ENCODE data around the gene HSPA14. TPM values are rescaled to one million over a fixed set of nuclear protein-coding genes. Genes with fewer than 3 reads are reported as not detected.

The HSPA14 gene
- total RNA-seq, 1 donor from 2014 or later, result 9.9 TPM

DNA sequence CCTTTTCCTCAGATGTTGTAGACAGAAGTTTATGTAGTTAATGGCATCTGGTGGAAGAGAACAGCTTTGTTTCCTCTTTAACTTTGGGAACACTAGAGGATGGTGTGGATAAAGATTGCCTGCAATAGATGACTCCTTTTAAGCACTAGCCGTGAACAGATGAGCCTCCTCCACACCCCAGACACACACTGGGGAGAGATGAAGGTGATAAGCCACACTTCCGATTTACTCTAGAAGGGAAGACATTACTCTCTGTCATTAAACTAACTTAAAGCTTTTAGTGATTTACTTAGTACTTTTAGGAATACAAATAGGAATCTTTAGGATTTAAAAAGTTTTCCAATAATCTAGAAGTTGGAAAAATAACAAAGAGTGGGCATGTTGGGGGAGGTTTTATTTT lies 6.8 kb downstream of the HSPA14 start:
- Mint-ChIP-seq H3K27me3 (ENCODE audit: unreplicated experiment) (no peaks in the 10 kb centered on the region), H3K4me1 (ENCODE audit: unreplicated experiment) (peaks cover 3% of the 10 kb centered on the region)
- DNase-seq (ENCODE audit: extremely low spot score, unreplicated experiment), result no peak

DNA sequence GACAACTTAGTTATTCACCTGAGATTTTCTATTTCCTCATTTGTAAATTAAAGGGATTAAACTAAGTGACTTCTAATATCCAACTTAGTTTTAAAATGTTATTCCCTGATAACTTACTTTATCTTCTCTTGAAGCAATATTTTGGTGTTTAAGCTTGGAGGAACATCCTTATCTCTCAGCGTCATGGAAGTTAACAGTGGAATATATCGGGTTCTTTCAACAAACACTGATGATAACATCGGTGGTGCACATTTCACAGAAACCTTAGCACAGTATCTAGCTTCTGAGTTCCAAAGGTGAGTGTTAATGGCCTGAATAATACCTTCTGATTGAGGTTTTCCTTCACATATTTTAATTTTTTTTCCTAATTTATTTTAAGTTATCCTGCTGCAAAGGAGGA lies 14.1 kb downstream of the HSPA14 start:
- H3K9me3 Mint-ChIP-seq (ENCODE audit: unreplicated experiment), result no peaks in the 10 kb centered on the region
- no peak overlapping the region for H3K27ac Mint-ChIP-seq (ENCODE audit: unreplicated experiment)
- H3K36me3 Mint-ChIP-seq (ENCODE audit: unreplicated experiment), result peaks cover 36% of the 10 kb centered on the region
- no peaks in the 10 kb centered on the region for H3K27me3 Mint-ChIP-seq (ENCODE audit: unreplicated experiment)
- DNase-seq (ENCODE audit: extremely low spot score, unreplicated experiment), result no peak
- TF ChIP-seq, protein P1, sequence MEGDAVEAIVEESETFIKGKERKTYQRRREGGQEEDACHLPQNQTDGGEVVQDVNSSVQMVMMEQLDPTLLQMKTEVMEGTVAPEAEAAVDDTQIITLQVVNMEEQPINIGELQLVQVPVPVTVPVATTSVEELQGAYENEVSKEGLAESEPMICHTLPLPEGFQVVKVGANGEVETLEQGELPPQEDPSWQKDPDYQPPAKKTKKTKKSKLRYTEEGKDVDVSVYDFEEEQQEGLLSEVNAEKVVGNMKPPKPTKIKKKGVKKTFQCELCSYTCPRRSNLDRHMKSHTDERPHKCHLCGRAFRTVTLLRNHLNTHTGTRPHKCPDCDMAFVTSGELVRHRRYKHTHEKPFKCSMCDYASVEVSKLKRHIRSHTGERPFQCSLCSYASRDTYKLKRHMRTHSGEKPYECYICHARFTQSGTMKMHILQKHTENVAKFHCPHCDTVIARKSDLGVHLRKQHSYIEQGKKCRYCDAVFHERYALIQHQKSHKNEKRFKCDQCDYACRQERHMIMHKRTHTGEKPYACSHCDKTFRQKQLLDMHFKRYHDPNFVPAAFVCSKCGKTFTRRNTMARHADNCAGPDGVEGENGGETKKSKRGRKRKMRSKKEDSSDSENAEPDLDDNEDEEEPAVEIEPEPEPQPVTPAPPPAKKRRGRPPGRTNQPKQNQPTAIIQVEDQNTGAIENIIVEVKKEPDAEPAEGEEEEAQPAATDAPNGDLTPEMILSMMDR (IDR thresholded peaks at IDR 0.05), result no peak
- no peak overlapping the region for H3K4me3 Mint-ChIP-seq (ENCODE audit: unreplicated experiment)
- no peaks in the 10 kb centered on the region for H3K4me1 Mint-ChIP-seq (ENCODE audit: unreplicated experiment)

More for the DNA sequence above, 6.8 kb downstream of the HSPA14 start:
- Mint-ChIP-seq H3K36me3 (ENCODE audit: unreplicated experiment) (peaks cover 23% of the 10 kb centered on the region), H3K4me3 (ENCODE audit: unreplicated experiment) (no peak overlapping the region), H3K27ac (ENCODE audit: unreplicated experiment) (no peak overlapping the region), H3K9me3 (ENCODE audit: unreplicated experiment) (no peaks in the 10 kb centered on the region)
- TF ChIP-seq, protein P1 (IDR thresholded peaks at IDR 0.05), result no peak

DNA sequence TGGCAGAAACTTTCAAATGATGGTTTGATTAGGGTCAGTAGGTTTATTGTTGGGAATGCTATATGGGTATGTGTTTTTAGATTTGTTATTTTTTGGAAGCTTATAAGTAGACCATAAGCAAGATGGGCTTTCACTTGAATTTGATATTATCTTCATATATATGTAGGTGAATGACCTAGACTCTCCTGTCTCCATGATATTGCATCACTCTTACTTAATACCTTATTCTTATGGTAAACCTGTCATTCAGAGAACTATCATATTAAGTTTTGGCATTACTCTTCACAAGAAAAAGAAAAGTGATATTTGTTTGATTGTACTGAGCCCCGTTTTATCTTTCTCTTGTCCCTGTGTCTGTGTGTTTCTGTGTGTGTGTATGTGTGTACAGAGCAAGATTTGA lies 17.3 kb downstream of the HSPA14 start:
- TF ChIP-seq, protein P1 (IDR thresholded peaks at IDR 0.05), result no peak
- H3K9me3 Mint-ChIP-seq (ENCODE audit: unreplicated experiment), result no peaks in the 10 kb centered on the region
- H3K27me3 Mint-ChIP-seq (ENCODE audit: unreplicated experiment), result no peaks in the 10 kb centered on the region
- H3K4me1 Mint-ChIP-seq (ENCODE audit: unreplicated experiment), result no peaks in the 10 kb centered on the region
- H3K4me3 Mint-ChIP-seq (ENCODE audit: unreplicated experiment), result no peak overlapping the region
- H3K27ac Mint-ChIP-seq (ENCODE audit: unreplicated experiment), result no peak overlapping the region
- H3K36me3 Mint-ChIP-seq (ENCODE audit: unreplicated experiment), result peaks cover 41% of the 10 kb centered on the region
- DNase-seq (ENCODE audit: extremely low spot score, unreplicated experiment), result no peak

DNA sequence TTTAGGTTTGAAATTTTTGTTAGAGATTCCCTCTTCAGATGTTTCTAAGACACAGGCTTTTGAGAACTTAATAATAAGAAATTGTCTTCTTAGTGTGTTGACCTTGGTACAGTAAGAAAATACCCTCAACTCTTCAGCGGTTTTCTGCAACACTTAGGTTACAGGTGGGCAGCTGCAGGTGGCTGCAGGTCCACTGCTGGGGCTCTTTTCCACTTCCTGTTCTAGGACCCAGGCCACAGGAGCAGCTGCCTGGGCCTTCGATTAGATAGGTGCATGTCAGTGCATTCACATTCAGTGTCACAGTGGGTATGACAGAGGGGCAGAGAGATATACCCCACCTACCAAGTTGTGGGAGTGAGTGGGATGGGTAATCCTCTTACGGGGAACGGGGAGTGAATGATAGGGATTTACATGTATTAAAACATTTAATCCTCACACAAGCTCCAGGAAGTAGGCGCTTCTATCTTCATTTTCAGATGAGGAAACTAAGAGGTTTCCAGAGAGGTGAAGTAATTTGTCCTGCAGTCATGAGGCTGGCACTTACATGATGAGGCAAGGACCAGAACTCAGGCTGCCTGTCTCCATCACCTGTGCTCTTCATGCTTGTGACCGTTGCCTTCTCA lies 20.3 kb downstream of the HSPA14 start:
- H3K4me1 Mint-ChIP-seq (ENCODE audit: unreplicated experiment), result no peaks in the 10 kb centered on the region
- TF ChIP-seq, protein P1 (IDR thresholded peaks at IDR 0.05), result no peak
- no peaks in the 10 kb centered on the region for H3K27me3 Mint-ChIP-seq (ENCODE audit: unreplicated experiment)
- no peak overlapping the region for H3K27ac Mint-ChIP-seq (ENCODE audit: unreplicated experiment)
- H3K4me3 Mint-ChIP-seq (ENCODE audit: unreplicated experiment), result no peak overlapping the region
- DNase-seq (ENCODE audit: extremely low spot score, unreplicated experiment), result no peak
- peaks cover 26% of the 10 kb centered on the region for H3K36me3 Mint-ChIP-seq (ENCODE audit: unreplicated experiment)
- no peaks in the 10 kb centered on the region for H3K9me3 Mint-ChIP-seq (ENCODE audit: unreplicated experiment)

DNA sequence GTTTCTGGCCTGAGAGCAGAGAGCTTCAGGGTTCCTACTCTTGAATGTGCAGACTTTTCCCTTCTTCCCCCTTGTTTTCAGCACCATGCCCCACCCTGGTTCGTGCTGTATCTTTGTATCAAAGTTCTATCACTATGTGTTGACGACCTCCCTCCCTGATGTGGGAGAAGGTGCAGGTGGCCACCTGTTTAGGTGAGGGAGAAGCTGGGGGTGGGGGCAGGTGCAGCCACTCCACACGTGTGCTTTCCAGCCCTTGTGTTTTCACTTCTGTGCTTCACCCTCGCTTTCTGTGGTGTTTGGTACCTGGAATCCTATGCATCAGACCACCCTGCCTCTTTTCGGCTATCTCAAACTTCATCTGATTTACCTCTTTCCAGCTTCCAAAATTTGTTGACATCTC lies 20.9 kb downstream of the HSPA14 start:
- H3K36me3 Mint-ChIP-seq (ENCODE audit: unreplicated experiment), result peaks cover 23% of the 10 kb centered on the region
- no peaks in the 10 kb centered on the region for H3K4me1 Mint-ChIP-seq (ENCODE audit: unreplicated experiment)
- no peaks in the 10 kb centered on the region for H3K9me3 Mint-ChIP-seq (ENCODE audit: unreplicated experiment)
- no peaks in the 10 kb centered on the region for H3K27me3 Mint-ChIP-seq (ENCODE audit: unreplicated experiment)
- H3K4me3 Mint-ChIP-seq (ENCODE audit: unreplicated experiment), result no peak overlapping the region
- DNase-seq (ENCODE audit: extremely low spot score, unreplicated experiment), result no peak
- no peak overlapping the region for H3K27ac Mint-ChIP-seq (ENCODE audit: unreplicated experiment)
- TF ChIP-seq, protein P1 (IDR thresholded peaks at IDR 0.05), result no peak

Measured in osteocyte (in vitro differentiated cells).